ENCODE measurements around the gene LIMK2. TPM values are rescaled to one million over a fixed set of nuclear protein-coding genes. Genes with fewer than 3 reads are reported as not detected.
A peak's percentile ranks its signal among the peaks of the same experiment; 100 is the strongest.

Gene LIMK2
- total and polyA plus RNA-seq, 4 donors: 6.6 to 39.2 (median 13.4) TPM

DNA sequence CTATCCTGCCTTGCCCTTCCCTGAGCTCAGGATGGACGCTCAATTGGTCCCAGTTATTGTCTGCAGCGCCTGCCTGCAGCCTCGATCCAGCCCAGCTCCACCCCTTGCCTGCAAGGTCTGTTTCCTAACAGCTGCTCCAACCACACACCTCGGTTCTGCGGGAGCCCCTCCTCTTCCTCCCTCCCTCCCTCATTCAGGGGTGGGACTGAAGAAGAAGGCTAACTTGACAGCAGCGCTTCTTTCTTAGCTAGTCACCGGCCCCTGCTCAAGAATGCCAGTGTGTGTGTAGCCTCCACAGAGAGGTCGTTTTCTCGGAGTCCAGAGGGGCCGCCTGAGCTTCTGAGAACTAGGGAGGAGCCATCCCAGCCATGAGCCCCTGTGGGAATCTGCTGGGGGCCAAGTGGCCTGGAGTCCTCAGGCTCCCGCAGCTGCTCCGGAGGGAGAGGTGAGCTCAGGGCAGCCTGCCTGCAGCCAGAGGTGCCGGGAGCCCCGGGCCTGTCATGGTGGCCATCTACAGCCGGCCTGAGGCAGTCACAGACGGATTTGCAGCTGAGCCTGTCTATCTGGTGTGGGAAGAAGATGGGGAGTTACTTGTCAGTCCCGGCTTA, 36.1 kb downstream of the LIMK2 start:
- Histone ChIP-seq H3K4me3 (ENCODE audit: low read depth in 1 of 3, low read length in 3 of 3) (no peak overlapping the region), H3K4me1 (ENCODE audit: control insufficient read depth in 4 of 4, insufficient read depth in 4 of 4, low read length in 3 of 4) (peaks cover 0 to 4% (median 0%) of the 10 kb centered on the region in 4 donors), H3K27ac (ENCODE audit: low read depth in 1 of 2, low read length in 2 of 2) (no peak overlapping the region), H3K27me3 (ENCODE audit: control insufficient read depth in 4 of 4, insufficient read depth in 4 of 4, low read length in 3 of 4) (no peaks in the 10 kb centered on the region), H3K9ac (ENCODE audit: low read depth in 1 of 2, low read length in 2 of 2) (no peak overlapping the region), H3K9me3 (ENCODE audit: control insufficient read depth in 4 of 4, low read length in 3 of 4) (no peaks in the 10 kb centered on the region), H3K36me3 (ENCODE audit: control insufficient read depth in 4 of 4, insufficient read depth in 3 of 4, low read depth in 1 of 4, low read length in 3 of 4) (peaks cover 0 to 2% (median 0%) of the 10 kb centered on the region in 4 donors)
- 61% methylated on average over 17 of the region's 17 CpGs for WGBS
- peak; percentile 62 for DNase-seq (ENCODE audit: low spot score)
- TF ChIP-seq TAF1 (conservative IDR thresholded peaks at IDR 0.05) (no peak), RXRA (IDR thresholded peaks at IDR 0.05) (no peak), HNF4G (IDR thresholded peaks at IDR 0.05) (no peak)
- TF ChIP-seq, protein P1, sequence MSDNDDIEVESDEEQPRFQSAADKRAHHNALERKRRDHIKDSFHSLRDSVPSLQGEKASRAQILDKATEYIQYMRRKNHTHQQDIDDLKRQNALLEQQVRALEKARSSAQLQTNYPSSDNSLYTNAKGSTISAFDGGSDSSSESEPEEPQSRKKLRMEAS (IDR thresholded peaks at IDR 0.05): no peak

DNA sequence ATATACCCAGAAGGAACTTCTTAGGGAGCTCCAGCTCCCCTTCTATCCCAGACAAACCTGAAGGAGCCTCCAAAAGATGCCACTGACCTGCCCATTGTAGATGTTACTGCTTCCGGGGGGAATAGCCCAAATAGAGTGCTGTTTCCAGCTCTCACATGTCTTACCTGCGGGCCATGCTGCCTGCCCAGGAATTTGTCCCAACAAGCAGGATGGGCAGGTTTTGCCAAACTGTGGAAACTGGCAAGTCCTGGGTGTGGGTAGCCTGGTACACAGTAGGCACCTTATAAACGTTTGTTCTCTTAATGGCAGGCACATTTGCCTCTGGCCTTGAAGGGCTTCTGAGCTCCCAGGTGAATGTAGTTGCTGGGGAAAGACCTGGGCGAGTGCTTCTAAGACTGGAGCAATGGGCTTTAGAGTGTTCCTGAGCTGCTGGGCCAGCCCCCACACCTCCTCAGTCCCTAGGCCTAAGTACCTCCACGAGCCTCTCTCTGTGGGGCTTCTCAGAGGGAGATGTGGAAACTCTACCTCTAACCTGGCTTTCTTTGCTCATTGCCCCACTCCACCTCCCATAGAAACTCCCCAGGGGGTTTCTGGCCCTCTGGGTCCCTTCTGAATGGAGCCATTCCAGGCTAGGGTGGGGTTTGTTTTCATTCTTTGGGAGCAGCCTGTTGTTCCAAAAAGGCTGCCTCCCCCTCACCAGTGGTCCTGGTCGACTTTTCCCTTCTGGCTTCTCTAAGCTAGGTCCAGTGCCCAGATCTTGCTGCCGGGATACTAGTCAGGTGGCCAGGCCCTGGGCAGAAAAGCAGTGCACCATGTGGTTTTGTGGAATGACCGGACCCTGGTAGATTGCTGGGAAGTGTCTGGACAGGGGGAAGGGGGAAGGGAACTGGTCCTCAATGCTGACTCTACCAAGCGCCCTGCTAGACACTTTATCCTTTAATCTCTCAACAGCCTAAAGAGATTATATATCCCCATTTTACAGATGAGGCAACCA, 37.2 kb downstream of the LIMK2 start:
- DNase-seq (ENCODE audit: low spot score): no peak
- Histone ChIP-seq H3K9ac (ENCODE audit: low read depth in 1 of 2, low read length in 2 of 2) (no peak overlapping the region), H3K4me1 (ENCODE audit: control insufficient read depth in 4 of 4, insufficient read depth in 4 of 4, low read length in 3 of 4) (peaks cover 0 to 4% (median 0%) of the 10 kb centered on the region in 4 donors), H3K27me3 (ENCODE audit: control insufficient read depth in 4 of 4, insufficient read depth in 4 of 4, low read length in 3 of 4) (no peaks in the 10 kb centered on the region), H3K36me3 (ENCODE audit: control insufficient read depth in 4 of 4, insufficient read depth in 3 of 4, low read depth in 1 of 4, low read length in 3 of 4) (peaks cover 0 to 2% (median 0%) of the 10 kb centered on the region in 4 donors), H3K27ac (ENCODE audit: low read depth in 1 of 2, low read length in 2 of 2) (no peak overlapping the region), H3K9me3 (ENCODE audit: control insufficient read depth in 4 of 4, low read length in 3 of 4) (no peaks in the 10 kb centered on the region), H3K4me3 (ENCODE audit: low read depth in 1 of 3, low read length in 3 of 3) (no peak overlapping the region)
- TF ChIP-seq NR2F2 (IDR thresholded peaks at IDR 0.05) (no peak), RXRA (IDR thresholded peaks at IDR 0.05) (no peak), FOXA2 (IDR thresholded peaks at IDR 0.05) (no peak), RAD21 (IDR thresholded peaks at IDR 0.05) (no peak), JUND (IDR thresholded peaks at IDR 0.05) (no peak), FOXA1 (IDR thresholded peaks at IDR 0.05) (no peak), EGR1 (IDR thresholded peaks at IDR 0.05; ENCODE audit: low read depth in 2 of 2) (no peak), HNF4A (conservative IDR thresholded peaks at IDR 0.05) (no peak), GABPA (IDR thresholded peaks at IDR 0.05 in 1 of 2, conservative IDR thresholded peaks at IDR 0.05 in 1 of 2) (no peak), SP1 (IDR thresholded peaks at IDR 0.05) (no peak)
- TF ChIP-seq, protein P1 (IDR thresholded peaks at IDR 0.05): no peak
- TF ChIP-seq, protein P2, sequence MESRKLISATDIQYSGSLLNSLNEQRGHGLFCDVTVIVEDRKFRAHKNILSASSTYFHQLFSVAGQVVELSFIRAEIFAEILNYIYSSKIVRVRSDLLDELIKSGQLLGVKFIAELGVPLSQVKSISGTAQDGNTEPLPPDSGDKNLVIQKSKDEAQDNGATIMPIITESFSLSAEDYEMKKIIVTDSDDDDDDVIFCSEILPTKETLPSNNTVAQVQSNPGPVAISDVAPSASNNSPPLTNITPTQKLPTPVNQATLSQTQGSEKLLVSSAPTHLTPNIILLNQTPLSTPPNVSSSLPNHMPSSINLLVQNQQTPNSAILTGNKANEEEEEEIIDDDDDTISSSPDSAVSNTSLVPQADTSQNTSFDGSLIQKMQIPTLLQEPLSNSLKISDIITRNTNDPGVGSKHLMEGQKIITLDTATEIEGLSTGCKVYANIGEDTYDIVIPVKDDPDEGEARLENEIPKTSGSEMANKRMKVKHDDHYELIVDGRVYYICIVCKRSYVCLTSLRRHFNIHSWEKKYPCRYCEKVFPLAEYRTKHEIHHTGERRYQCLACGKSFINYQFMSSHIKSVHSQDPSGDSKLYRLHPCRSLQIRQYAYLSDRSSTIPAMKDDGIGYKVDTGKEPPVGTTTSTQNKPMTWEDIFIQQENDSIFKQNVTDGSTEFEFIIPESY (IDR thresholded peaks at IDR 0.05): no peak
- TF ChIP-seq, protein P3, sequence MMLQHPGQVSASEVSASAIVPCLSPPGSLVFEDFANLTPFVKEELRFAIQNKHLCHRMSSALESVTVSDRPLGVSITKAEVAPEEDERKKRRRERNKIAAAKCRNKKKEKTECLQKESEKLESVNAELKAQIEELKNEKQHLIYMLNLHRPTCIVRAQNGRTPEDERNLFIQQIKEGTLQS (IDR thresholded peaks at IDR 0.05): no peak
- TF ChIP-seq, protein P4, sequence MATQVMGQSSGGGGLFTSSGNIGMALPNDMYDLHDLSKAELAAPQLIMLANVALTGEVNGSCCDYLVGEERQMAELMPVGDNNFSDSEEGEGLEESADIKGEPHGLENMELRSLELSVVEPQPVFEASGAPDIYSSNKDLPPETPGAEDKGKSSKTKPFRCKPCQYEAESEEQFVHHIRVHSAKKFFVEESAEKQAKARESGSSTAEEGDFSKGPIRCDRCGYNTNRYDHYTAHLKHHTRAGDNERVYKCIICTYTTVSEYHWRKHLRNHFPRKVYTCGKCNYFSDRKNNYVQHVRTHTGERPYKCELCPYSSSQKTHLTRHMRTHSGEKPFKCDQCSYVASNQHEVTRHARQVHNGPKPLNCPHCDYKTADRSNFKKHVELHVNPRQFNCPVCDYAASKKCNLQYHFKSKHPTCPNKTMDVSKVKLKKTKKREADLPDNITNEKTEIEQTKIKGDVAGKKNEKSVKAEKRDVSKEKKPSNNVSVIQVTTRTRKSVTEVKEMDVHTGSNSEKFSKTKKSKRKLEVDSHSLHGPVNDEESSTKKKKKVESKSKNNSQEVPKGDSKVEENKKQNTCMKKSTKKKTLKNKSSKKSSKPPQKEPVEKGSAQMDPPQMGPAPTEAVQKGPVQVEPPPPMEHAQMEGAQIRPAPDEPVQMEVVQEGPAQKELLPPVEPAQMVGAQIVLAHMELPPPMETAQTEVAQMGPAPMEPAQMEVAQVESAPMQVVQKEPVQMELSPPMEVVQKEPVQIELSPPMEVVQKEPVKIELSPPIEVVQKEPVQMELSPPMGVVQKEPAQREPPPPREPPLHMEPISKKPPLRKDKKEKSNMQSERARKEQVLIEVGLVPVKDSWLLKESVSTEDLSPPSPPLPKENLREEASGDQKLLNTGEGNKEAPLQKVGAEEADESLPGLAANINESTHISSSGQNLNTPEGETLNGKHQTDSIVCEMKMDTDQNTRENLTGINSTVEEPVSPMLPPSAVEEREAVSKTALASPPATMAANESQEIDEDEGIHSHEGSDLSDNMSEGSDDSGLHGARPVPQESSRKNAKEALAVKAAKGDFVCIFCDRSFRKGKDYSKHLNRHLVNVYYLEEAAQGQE (IDR thresholded peaks at IDR 0.05): no peak
- 86% methylated on average over 9 of the region's 9 CpGs for WGBS

Data from liver (tissue), 9 donors.